Tibial nerve (tissue), 4 donors: ENCODE data around the gene LMO7. TPM values are rescaled to one million over a fixed set of nuclear protein-coding genes. Genes with fewer than 3 reads are reported as not detected.
A peak's percentile ranks its signal among the peaks of the same experiment; 100 is the strongest.
"Not testable (repeated sequence)": the region's sequence is repeated elsewhere in the genome, so short reads cannot be mapped to it uniquely, and the experiment has no call there.

Experiments
- DNase-seq, 2 donors: peaks; one replicate each; pipeline ENCODE4 v3.0.0-alpha.2; 2019; ENCODE audit warnings: low spot score in 2 of 2
- H3K27ac ChIP-seq, 4 donors: fragments of 200-600 bp; sonication (generic) in 3 of 4; one replicate each; pipeline ENCODE4 v1.5.1; 2017 to 2019; ENCODE audit warnings: mild to moderate bottlenecking in 1 of 4
- H3K27me3 ChIP-seq, 2 donors: fragments of 200-600 bp; sonication (generic) in 1 of 2; one replicate each; pipeline versions ENCODE4 v1.5.1 to v1.6.0; 2017 to 2019
- H3K36me3 ChIP-seq, 3 donors: fragments of 200-600 bp; sonication (generic); one replicate each; pipeline ENCODE4 v1.5.1; 2018 to 2019
- H3K4me1 ChIP-seq, 4 donors: fragments of 200-600 bp; sonication (generic) in 3 of 4; one replicate each; pipeline ENCODE4 v1.5.1; 2017 to 2019
- H3K4me3 ChIP-seq, 4 donors: fragments of 200-600 bp; sonication (generic) in 3 of 4; one replicate each; pipeline ENCODE4 v1.5.1; 2017 to 2019; ENCODE audit warnings: mild to moderate bottlenecking in 1 of 4, moderate library complexity in 1 of 4
- H3K9me3 ChIP-seq, 4 donors: fragments of 200-600 bp; sonication (generic) in 3 of 4; one replicate each; pipeline ENCODE4 v1.5.1; 2017 to 2019
- EP300 ChIP-seq, 2 donors: sonication (generic); formaldehyde crosslinking; IDR thresholded peaks; one replicate each; pipeline ENCODE4 v1.6.1; 2017; ENCODE audit warnings: antibody characterized with exemption in 2 of 2, mild to moderate bottlenecking in 1 of 2
- POLR2A ChIP-seq, 2 donors: fragments of 450-650 bp; IDR thresholded peaks; one replicate each; pipeline ENCODE4 v1.6.1; 2017; ENCODE audit warnings: antibody characterized with exemption in 2 of 2, mild to moderate bottlenecking in 2 of 2, moderate library complexity in 2 of 2
- WGBS, 2 donors: methylation state at CpG; one replicate each; pipeline ENCODE4 v1.1.5; 2018; 5-methylcytosine and 5-hydroxymethylcytosine counted together
- total RNA-seq, 4 donors: library from RNA; depleted of rRNA; stranded (reverse); fragments of >200 nt; gene quantifications; one replicate each; pipeline ENCODE4 v1.1.0, GENCODE V29; 2016
- TF ChIP-seq, protein P1 (sequence below), 5 experiments: fragments of 200-600 bp in 3 of 5; fragments of 450-650 bp in 2 of 5; sonication (generic) in 3 of 5; IDR thresholded peaks; one replicate each; pipeline ENCODE4 v1.5.1; 2016 to 2019; ENCODE audit warnings: antibody characterized with exemption in 5 of 5, mild to moderate bottlenecking in 3 of 5, moderate library complexity in 2 of 5

LMO7 gene
- total RNA-seq, 4 donors from 2014 or later = 149 to 311 (median 236) TPM

DNA sequence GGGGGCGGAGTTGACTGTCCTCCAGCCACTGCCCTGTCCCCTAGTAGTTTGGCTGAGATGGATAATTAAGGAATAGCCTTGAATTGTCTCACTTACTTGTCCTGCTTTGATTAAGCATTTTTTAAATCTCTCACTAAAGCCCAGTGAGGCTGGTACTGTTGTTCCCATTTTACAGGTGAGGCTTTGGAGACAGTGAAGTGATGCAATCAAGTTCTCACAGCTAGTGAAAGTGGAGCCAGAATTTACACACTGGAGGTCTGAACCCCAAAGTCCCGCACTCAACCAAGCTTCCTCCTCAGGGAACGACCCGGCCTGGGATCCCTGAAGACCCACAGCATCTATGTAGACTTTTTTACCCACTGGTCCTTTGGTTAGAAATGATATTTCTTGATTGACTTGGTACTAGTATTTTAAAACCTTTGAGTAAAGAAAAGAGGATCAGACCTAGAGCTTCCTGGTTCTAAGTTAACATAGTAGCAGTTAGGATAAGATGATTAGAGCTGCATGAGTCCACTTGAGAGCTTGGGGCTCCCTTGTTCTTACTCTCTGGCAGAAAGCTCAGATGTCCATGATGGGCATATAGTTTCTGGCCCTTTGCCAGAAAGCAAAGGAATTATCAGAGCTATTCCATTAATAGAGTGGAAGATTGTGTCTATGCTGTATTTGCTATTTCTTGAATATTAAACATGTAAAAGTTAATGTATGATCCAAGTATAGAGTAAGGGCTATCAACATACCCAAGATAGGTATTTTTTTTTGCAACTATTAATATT lies 154.3 kb downstream of the LMO7 start:
- Histone ChIP-seq H3K27me3 (no peaks in the 10 kb centered on the region), H3K27ac (peak overlapping the region in 2 of 4 donors; percentile 15 to 25)
- WGBS, 2 donors = 94 to 95% methylated on average over 4 of the region's 4 CpGs

DNA sequence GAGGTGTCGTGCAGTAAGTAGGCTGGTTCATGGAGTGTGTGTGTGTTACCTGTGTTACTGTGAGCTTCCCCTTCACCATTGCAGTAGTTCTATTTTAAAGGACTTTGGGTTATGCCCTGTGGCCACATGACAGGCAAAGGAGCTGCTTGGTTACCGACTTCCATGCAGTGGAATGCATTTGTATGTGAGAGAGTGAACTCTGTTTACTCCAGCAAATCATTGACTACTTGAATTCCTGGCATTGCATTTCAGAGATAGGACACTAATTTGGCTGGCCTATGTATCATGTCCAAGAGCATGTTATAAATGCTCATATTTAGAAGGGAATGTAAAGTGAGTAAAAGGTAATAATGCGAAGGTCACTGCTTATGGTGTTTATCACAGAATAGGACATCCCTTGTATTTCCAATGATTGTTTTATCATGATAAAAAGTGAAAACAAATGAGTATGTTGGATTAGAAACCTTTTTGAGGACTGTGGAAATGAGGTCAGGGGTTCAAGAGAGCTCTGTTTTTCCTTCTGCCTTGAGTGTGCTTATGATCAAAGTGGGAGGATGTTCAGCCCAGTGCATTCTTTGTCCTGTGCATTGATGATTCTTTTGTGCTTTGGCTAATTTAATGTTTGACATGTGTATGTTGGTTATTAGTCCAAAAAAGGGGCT lies 156.5 kb downstream of the LMO7 start:
- H3K27me3 ChIP-seq = no peaks in the 10 kb centered on the region
- H3K9me3 ChIP-seq = no peaks in the 10 kb centered on the region
- DNase-seq = no peak
- no peak overlapping the region for H3K4me3 ChIP-seq
- no peak overlapping the region for H3K27ac ChIP-seq
- TF ChIP-seq, protein P1, sequence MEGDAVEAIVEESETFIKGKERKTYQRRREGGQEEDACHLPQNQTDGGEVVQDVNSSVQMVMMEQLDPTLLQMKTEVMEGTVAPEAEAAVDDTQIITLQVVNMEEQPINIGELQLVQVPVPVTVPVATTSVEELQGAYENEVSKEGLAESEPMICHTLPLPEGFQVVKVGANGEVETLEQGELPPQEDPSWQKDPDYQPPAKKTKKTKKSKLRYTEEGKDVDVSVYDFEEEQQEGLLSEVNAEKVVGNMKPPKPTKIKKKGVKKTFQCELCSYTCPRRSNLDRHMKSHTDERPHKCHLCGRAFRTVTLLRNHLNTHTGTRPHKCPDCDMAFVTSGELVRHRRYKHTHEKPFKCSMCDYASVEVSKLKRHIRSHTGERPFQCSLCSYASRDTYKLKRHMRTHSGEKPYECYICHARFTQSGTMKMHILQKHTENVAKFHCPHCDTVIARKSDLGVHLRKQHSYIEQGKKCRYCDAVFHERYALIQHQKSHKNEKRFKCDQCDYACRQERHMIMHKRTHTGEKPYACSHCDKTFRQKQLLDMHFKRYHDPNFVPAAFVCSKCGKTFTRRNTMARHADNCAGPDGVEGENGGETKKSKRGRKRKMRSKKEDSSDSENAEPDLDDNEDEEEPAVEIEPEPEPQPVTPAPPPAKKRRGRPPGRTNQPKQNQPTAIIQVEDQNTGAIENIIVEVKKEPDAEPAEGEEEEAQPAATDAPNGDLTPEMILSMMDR (IDR thresholded peaks at IDR 0.05) = no peak
- TF ChIP-seq EP300 (IDR thresholded peaks at IDR 0.05) (no peak), POLR2A (IDR thresholded peaks at IDR 0.05) (no peak)
- H3K36me3 ChIP-seq = peaks cover 0 to 6% (median 0%) of the 10 kb centered on the region in 3 donors
- WGBS, 2 donors = 71 to 79% methylated on average over 3 of the region's 3 CpGs
- peaks cover 0 to 25% (median 7%) of the 10 kb centered on the region in 4 donors for H3K4me1 ChIP-seq

More for the DNA sequence above, 154.3 kb downstream of the LMO7 start:
- Histone ChIP-seq H3K36me3 (no peaks in the 10 kb centered on the region), H3K4me3 (no peak overlapping the region), H3K4me1 (peaks cover 0 to 37% (median 9%) of the 10 kb centered on the region in 4 donors), H3K9me3 (no peaks in the 10 kb centered on the region)
- TF ChIP-seq EP300 (IDR thresholded peaks at IDR 0.05) = no peak
- TF ChIP-seq, protein P1 (IDR thresholded peaks at IDR 0.05) = no peak
- TF ChIP-seq POLR2A (IDR thresholded peaks at IDR 0.05) = no peak
- DNase-seq = no peak

DNA sequence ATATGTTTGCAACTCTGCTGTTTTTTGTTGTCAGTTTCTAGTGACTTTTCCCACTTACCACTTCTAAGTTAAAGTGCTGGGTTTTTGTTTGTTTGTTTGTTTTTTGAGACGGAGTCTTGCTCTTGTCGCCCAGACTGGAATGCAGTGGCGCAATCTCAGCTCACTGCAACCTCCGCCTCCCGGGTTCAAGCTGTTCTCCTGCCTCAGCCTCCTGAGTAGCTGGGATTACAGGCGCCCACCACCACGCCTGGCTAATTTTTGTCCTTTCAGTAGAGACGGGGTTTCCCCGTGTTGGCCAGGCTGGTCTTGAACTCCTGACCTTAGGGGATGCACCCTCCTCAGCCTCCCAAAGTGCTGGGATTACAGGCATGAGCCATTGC lies 157.0 kb downstream of the LMO7 start:
- H3K4me3 ChIP-seq, H3K27ac ChIP-seq, H3K36me3 ChIP-seq, H3K9me3 ChIP-seq, DNase-seq, H3K27me3 ChIP-seq: not testable (repeated sequence)
- H3K4me1 ChIP-seq = peaks cover 0 to 20% (median 6%) of the 10 kb centered on the region in 4 donors
- WGBS, 2 donors = 88 to 93% methylated on average over 9 of the region's 9 CpGs

DNA sequence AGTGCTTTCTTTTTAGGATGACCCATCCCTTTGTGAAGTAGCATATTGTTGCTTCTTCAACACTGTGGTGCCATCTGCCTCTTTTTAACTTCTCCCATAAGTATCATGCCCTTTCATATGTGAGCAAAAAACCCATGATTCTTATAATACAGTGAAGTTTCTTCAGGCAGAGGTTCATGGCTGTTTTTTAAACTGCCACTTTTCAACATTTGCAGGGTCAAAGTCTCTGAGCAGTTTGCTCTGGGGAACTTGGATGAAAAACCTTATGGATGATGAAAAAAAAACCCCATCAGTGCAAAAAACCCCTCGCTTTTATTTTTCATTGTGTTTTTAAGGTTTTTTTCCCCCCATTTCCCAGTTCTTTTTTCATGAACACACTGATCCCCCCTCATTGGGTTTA lies 158.5 kb downstream of the LMO7 start:
- Histone ChIP-seq H3K27me3 (no peaks in the 10 kb centered on the region), H3K4me1 (peaks cover 0 to 7% (median under 1%) of the 10 kb centered on the region in 4 donors), H3K4me3 (no peak overlapping the region), H3K9me3 (no peaks in the 10 kb centered on the region), H3K27ac (no peak overlapping the region), H3K36me3 (peaks cover 0 to 6% (median 0%) of the 10 kb centered on the region in 3 donors)
- no peak for DNase-seq
- TF ChIP-seq, protein P1 (IDR thresholded peaks at IDR 0.05) = no peak
- TF ChIP-seq POLR2A (IDR thresholded peaks at IDR 0.05) = no peak
- no peak for TF ChIP-seq EP300 (IDR thresholded peaks at IDR 0.05)
- WGBS, 2 donors = 77 to 85% methylated on average over 1 of the region's 1 CpG

DNA sequence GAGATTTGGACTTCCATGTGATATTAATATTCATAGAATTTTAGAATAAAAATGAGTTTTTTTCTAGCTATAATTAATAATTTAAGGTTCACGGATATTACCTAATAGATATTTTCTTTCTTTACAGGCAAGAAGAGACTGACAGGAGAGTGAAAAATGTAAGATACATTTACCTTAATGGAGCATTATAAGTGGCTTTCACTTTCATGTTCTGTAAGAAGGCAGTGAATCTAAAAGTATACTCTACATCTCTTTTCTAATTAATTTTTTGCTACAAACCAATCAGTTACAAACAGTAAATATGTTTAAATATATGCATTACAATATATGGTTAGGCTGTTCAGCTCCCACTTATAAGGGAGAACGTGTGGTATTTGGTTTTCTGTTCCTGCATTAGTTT lies 159.1 kb downstream of the LMO7 start:
- Histone ChIP-seq H3K4me3 (no peak overlapping the region), H3K9me3 (no peaks in the 10 kb centered on the region), H3K27ac (no peak overlapping the region), H3K27me3 (no peaks in the 10 kb centered on the region), H3K4me1 (peaks cover 0 to under 1% (median 0%) of the 10 kb centered on the region in 4 donors), H3K36me3 (peaks cover 0 to 6% (median 0%) of the 10 kb centered on the region in 3 donors)
- DNase-seq = no peak
- no peak for TF ChIP-seq EP300 (IDR thresholded peaks at IDR 0.05)
- no peak for TF ChIP-seq POLR2A (IDR thresholded peaks at IDR 0.05)
- TF ChIP-seq, protein P1 (IDR thresholded peaks at IDR 0.05) = no peak
- WGBS, 2 donors = 95 to 97% methylated on average over 2 of the region's 2 CpGs
